GM19035 (cell line): ENCODE results near the gene DPM2.
A peak's percentile ranks its signal among the peaks of the same experiment; 100 is the strongest.

Experiments used
- ATAC-seq: cut with Tn5 transposase; IDR thresholded peaks from one replicate; pipeline ENCODE4 v1.9.1; 2021; ENCODE audit not compliant: unreplicated experiment

DPM2 gene

GRCh38 chr9:127920794-127921193 lies 16.9 kb downstream of the DPM2 start:
- ATAC-seq = no peak

- no peak for ATAC-seq
Measured at GRCh38 chr9:127919253-127919815, 18.3 kb downstream of the DPM2 start.

GRCh38 chr9:127918183-127919107 lies 19.2 kb downstream of the DPM2 start:
- no peak for ATAC-seq

GRCh38 chr9:127917603-127918002 lies 20.1 kb downstream of the DPM2 start:
- no peak for ATAC-seq

- peak; percentile 73 for ATAC-seq
Measured at GRCh38 chr9:127916720-127917581, 20.7 kb downstream of the DPM2 start, which contains the start of gene ST6GALNAC4. Gene ST6GALNAC4 (minus strand): TSS chr9:127917041. CDS start chr9:127916419, 622 bp downstream.

- no peak for ATAC-seq
Measured at GRCh38 chr9:127915801-127916719, 21.6 kb downstream of the DPM2 start.

GRCh38 chr9:127915325-127915752 lies 22.3 kb downstream of the DPM2 start:
- ATAC-seq = no peak

GRCh38 chr9:127913682-127914081 lies 24.0 kb downstream of the DPM2 start:
- ATAC-seq = no peak

- no peak for ATAC-seq
Measured at GRCh38 chr9:127912882-127913281, 24.8 kb downstream of the DPM2 start.

- ATAC-seq = no peak
Measured at GRCh38 chr9:127912296-127912695, 25.4 kb downstream of the DPM2 start.

- ATAC-seq = no peak
Measured at GRCh38 chr9:127910613-127911205, 26.9 kb downstream of the DPM2 start.

- no peak for ATAC-seq
Measured at GRCh38 chr9:127909839-127910273, 27.8 kb downstream of the DPM2 start.

GRCh38 chr9:127908660-127908926 lies 29.1 kb downstream of the DPM2 start:
- ATAC-seq = no peak

- ATAC-seq = no peak
Measured at GRCh38 chr9:127907867-127908659, 29.6 kb downstream of the DPM2 start.

GRCh38 chr9:127905788-127906191 lies 31.9 kb downstream of the DPM2 start:
- no peak for ATAC-seq

- ATAC-seq = no peak
Measured at GRCh38 chr9:127905004-127905728, 32.5 kb downstream of the DPM2 start.

GRCh38 chr9:127904561-127905003 lies 33.1 kb downstream of the DPM2 start:
- ATAC-seq = no peak
